SK-N-SH (cell line): ENCODE data around the gene CKAP2L.

Experiments used
- CTCF ChIP-seq: fragments of 200-600 bp; sonication (generic); IDR thresholded peaks from 2 replicates; pipeline ENCODE4 v1.6.1; 2017; ENCODE audit warnings: antibody characterized with exemption, mild to moderate bottlenecking, moderate library complexity
- EP300 ChIP-seq, 2 experiments: IDR thresholded peaks; 2 replicates each; pipeline versions ENCODE4 v1.4.0 to v1.6.1; 2012; ENCODE audit warnings: borderline replicate concordance in 1 of 2, low read depth in 1 of 2, low read length in 1 of 2
- EZH2phosphoT487 ChIP-seq: fragments of 200-600 bp; sonication (generic); IDR thresholded peaks from 2 replicates; pipeline ENCODE4 v1.6.1; 2017; ENCODE audit warnings: low read depth, mixed run types, mild to moderate bottlenecking, antibody characterized with exemption, moderate library complexity, borderline replicate concordance
- FOSL2 ChIP-seq: IDR thresholded peaks from 2 replicates; pipeline ENCODE4 v1.4.0; 2012; ENCODE audit warnings: low read depth, mild to moderate bottlenecking, moderate library complexity, borderline replicate concordance
- MEF2A ChIP-seq: IDR thresholded peaks from 2 replicates; pipeline ENCODE4 v1.4.0; 2012; ENCODE audit warnings: low read depth, borderline replicate concordance
- POLR2AphosphoS5 ChIP-seq: IDR thresholded peaks from 2 replicates; pipeline ENCODE4 v1.6.1; 2012; ENCODE audit warnings: low read depth, low read length
- TAF1 ChIP-seq: IDR thresholded peaks from 2 replicates; pipeline ENCODE4 v1.6.1; 2012; ENCODE audit warnings: low read depth, mild to moderate bottlenecking, low read length, moderate library complexity, borderline replicate concordance
- TEAD4 ChIP-seq: IDR thresholded peaks from 2 replicates; pipeline ENCODE4 v1.4.0; 2012; ENCODE audit warnings: mild to moderate bottlenecking, borderline replicate concordance; ENCODE audit not compliant: insufficient read depth

DNA sequence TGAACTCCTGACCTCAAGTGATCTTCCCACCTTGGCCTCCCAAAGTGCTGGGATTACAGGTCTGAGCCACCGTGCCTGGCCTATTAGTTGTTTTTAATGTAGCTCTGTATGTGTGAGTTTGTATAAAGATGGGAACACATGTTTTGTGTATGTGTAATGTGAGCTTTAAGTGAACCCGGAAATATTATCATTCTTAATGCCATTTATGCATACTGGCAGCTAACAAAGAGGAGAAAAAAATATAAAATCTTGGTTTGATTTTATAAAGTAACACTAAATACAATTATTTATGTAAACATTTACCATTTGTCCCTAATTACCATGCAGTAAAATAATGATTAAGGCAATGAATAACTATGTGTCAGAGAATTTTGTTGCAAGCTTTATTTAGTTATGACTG, 9.1 kb upstream of the CKAP2L start:
- no peak for TF ChIP-seq TEAD4
- TF ChIP-seq EZH2phosphoT487: no peak
- TF ChIP-seq CTCF: no peak
- no peak for TF ChIP-seq POLR2AphosphoS5
- TF ChIP-seq EP300 (IDR thresholded peaks at IDR 0.05; ENCODE audit: borderline replicate concordance in 1 of 2, low read depth in 1 of 2, low read length in 1 of 2): no peak
- TF ChIP-seq TAF1: no peak
- TF ChIP-seq FOSL2: no peak
- TF ChIP-seq MEF2A: no peak
